HG03139 (cell line): Measurements from ENCODE around the gene NEK11.
"Not testable (repeated sequence)": the region's sequence is repeated elsewhere in the genome, so short reads cannot be mapped to it uniquely, and the experiment has no call there.

Source experiments
- ATAC-seq: cut with Tn5 transposase; IDR thresholded peaks from one replicate; pipeline ENCODE4 v1.9.1; 2021; ENCODE audit not compliant: unreplicated experiment

Gene NEK11

DNA sequence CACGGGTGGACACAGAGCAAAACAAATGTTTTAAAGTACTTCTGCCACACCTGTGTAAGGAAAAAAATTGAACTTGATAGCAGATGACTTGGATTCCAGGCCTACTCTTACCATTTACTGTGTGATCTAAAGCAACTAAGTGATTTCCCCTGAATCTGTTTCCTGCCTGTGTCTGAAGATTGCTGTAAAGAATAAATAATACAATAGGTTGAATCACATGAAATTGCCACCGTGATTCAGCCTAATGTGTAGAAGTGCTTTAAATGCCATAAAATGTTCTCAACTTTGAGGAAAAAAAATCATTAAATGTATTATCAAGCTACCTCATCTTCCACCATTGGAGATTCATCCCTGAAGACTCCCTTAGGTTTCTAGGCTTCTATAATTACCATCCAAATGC lies 327.3 kb downstream of the NEK11 start:
- no peak for ATAC-seq

- no peak for ATAC-seq
These were observed 329.4 kb downstream of the NEK11 start for GRCh38 chr3:131356006-131356595.

DNA sequence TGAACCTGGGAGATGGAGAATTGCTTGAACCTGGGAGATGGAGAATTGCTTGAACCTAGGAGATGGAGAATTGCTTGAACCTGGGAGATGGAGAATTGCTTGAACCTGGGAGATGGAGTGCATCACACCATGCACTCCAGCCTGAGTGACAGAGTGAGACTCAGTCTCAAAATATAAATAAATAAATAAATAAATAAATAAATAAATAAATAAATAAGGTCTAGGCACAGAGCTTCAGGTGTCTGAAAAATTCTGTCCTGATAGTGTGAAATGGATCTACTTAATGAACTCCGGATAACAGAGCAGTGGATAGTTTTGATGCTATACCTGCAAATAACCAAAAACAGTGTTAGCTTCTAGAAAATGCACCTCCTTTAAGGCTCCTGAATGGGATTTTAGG lies 330.6 kb downstream of the NEK11 start:
- ATAC-seq: no peak

DNA sequence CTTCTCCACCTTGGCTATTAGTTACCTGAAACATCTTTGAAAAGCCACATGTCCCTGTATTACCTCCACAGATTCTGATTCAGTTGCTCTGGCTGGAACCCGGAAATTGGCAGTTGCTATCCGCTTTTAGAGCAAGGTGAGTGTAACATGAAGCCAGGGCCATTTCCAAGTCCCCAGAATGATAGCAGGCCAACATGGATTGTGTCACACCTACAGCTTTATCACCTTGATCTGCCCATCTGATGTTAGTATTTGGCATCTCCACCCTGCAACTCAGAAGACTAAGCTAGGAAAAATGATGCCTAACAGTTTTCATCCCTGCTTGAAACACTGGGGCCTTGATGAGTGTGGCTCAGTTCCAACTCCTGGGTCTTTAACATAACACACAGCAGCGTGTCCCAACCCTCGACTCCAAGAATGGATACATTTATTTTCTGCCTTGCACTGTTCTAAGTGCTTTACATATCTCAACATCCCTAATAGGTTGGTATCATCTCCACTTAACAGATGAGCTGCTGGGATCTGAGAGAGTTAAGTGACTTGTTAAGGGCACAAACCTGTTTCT lies 333.6 kb downstream of the NEK11 start:
- ATAC-seq: no peak

GRCh38 chr3:131361066-131361463 lies 334.4 kb downstream of the NEK11 start:
- not testable (repeated sequence) for ATAC-seq

DNA sequence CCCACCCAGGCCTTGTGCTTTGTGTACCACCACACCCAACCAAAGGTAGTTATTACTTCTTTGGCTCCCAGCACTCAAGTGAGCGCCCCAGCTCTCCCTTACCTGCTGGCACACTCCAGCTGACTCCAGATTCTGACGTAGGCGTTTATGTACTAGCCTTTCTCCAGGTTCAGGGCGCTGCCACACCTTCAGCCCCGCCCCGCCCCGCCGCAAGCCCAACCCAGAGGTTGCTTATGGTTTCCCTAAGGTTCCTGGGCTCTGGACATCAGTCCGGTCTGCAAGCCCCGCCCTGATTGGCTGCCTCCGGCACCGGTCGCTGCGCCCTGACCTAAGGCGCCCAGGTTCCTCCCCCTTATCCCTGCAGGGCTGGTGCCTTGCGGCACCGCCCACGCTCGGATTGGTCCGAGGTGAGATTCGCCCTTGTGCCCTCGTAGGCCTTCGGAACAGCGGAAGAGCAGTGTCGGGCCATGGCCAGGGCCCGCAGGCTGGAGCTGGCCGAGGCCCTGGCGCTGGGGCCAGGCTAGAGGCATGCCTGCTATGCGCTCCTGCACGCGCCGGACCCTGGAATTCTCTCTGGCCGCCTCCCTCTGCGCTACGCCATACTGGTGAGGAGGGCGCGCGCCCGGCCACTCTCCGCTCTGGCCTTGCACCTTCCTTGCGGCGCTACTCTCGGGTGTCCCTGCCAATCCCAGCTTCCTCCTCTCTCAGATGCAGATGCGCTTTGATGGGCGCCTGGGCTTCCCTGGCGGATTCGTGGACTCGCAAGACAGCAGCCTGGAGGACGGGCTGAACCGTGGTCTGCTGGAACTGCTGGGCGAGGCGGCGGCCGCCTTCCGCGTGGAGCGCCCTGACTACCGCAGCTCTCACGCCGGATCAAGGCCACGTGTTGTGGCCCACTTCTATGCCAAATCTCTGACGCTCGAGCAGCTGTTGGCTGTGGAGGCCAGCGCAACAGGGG lies 335.1 kb downstream of the NEK11 start:
- ATAC-seq: peak; percentile 94

GRCh38 chr3:131363275-131363674 lies 336.6 kb downstream of the NEK11 start:
- ATAC-seq: no peak

DNA sequence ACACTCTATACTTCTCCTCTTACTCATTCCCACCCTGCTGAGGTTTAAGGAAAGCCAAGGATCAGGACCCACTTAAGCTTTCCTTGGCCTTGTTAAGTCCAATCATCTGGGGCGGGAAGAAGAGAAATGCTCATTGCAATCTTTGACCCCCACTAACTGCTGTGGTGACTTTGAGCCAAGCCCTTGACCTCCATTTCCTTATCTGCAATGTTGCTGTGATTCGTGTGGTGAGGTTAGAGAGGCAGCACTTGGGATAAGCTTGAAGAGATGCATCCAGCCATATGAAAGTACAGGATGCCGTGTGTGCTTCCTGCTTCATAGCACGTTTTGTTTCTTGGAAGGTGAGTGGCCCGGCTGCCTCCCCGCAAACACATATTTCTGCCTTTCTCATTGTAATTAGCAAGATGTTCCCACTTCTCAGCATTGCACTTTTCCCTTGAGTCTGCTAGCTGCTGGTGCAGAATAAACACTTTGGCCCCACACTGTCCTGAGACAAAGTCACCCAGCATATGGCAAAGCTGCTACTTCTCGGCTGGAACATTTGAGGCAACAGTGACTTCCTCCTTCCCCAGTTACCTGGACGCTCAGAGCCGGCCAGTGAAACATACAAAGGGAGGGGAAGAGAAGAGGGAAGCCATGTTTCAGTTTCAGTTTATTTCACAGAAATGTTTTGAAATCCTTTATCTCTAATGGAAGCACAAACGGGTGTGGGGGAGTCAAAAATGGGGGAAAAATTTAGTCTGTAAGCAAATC lies 344.4 kb downstream of the NEK11 start:
- no peak for ATAC-seq

DNA sequence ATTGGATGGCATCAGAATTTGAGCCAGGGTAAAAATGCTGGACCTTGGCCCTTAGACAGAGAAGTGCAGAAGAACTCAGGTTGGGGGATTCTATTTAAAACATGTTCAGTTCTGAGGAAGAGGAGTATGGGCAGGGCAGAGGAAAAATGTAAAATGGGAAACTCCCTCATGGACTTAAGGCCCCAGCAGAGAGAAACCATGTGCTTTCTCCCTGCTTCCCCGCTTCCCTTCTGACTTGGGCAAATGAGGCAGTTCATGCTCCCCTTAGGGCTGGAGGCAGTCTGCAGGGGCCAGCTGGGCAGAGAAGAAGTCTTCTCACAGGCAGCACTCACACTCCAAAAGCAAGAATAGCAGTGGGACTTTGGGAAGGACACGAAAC lies 345.0 kb downstream of the NEK11 start:
- ATAC-seq: no peak

DNA sequence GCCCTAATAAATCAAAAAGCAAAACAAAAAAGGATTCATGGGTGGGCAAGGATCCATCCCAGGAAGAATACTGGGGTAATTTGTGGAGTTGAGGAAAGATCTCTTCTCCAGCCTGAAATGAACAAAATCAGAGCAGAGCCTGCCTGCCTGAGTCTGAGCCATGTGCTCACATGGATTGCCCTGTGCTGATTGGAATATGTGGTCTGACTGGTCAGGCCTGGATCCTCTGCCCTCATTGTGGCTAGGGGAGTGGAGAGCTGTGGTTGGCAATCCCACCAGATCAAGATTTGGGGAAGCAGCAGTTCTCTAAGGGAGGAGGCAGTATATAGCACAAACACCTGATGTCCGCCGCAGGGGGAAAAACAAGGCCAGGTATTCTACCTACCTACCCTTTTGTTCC lies 348.1 kb downstream of the NEK11 start:
- no peak for ATAC-seq

DNA sequence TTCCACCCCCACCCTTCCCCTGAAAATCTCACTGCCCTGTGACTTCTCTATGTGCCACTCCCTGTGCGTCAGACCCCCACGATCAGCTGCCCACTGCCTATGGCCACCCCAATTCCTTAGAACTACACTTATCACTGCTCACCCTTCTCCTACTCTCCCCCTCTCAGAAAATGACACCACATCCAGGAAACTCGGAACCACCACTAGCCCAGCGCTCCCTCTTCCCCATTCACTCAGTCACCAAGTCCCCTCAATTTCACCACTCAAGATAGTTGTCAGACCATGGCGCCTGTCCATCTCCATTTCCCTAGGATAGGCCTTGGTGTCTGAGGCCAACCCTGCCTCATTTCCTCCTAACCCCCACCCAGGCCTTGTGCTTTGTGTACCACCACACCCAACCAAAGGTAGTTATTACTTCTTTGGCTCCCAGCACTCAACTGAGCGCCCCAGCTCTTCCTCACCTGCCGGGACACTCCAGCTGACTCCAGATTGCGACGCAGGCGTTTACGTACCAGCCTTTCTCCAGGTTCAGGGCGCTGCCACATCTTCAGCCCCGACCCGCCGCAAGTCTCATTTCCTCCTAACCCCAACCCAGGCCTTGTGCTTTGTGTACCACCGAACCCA lies 354.3 kb downstream of the NEK11 start:
- ATAC-seq: peak; percentile 0

- peak; percentile 99 for ATAC-seq
These were observed 355.0 kb downstream of the NEK11 start, which contains the start of gene NUDT16 for GRCh38 chr3:131381445-131382291. Gene NUDT16, plus strand, starts transcription at chr3:131381774. Its CDS starts 31 bp downstream, at chr3:131381805.

DNA sequence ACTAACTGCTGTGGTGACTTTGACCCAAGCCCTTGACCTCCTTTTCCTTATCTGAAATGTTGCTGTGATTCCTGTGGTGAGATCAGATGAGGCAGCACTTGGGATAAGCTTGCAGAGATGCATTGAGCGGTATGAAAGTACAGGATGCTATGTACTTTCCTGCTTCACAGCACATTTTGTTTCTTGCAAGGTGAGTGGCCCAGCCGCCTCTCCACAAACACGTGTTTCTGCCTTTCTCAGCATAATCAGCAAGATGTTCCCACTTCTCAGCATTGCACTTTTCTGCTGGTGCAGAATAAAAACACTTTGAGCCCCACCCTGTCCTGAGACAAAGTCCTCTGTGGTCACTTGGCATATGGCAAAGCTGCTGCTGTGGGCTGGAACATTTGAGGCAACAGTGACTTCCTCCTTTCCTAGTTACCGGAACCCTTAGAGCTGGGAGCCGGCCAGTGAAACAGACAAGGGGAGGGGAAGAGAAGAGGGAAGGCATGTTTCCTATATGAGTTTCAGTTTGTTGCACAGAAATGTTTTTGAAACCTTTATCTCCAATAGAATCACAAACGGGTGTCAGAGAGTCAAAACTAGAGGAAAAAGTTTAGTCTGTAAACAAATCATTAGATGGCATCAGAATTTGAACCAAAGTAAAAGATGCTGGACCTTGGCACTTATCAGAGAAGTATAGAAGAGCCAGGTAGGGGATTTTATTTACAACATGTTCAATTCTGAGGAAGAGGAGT lies 359.9 kb downstream of the NEK11 start:
- ATAC-seq: no peak

- no peak for ATAC-seq
These were observed 361.3 kb downstream of the NEK11 start for GRCh38 chr3:131387796-131388489.

DNA sequence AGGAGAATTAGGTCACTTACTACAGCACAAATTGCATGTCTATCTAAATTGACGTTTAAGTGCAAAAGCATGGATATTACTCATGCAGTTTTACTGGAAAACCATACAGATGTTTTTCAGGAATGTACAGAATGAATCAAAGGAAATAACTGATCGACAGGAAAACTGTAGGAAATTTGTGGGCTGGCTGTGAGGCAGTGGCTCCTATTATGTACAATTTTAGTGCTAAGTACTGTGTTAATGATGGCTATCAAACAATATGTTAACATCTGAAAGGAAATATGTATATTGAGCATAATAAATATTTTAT lies 361.8 kb downstream of the NEK11 start:
- ATAC-seq: no peak

DNA sequence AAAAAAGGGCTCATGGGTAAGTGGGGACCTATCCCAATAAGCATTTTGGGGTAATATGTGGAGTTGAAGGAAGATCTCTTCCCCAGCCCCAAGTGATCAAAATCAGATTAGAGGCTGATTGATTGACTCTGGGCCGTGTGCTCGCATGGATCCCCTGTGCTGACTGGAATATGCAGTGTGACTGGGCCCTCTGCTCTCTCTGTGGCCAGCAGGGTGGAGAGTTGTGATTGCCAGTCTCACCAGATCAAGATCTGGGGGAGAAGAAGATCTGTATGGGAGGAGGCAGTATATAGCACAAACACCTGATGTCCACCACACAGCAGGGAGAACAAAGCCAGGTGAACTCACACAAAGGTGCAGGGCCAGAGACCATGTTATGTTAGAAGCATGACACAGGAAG lies 363.7 kb downstream of the NEK11 start:
- no peak for ATAC-seq

GRCh38 chr3:131393051-131393450 lies 366.4 kb downstream of the NEK11 start:
- no peak for ATAC-seq

DNA sequence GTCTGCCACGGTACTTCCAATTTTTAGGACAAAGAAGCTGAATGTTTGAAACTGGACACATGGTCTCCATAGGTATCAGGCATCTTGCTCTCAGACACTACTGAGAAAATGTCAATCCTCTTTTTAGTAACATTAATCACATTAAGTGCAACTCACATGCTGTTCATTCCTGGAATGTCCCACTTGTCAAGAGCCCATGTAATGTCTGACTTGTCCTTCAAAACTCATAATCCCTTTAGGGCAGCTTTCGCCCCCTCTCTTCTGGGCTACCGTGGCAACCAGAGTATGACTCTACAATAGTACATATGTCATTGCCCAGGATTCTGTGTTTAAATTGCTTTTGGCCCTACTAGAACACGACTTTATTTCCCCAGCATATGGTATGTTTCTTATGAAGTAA lies 367.2 kb downstream of the NEK11 start:
- ATAC-seq: no peak

GRCh38 chr3:131394400-131394799 lies 367.7 kb downstream of the NEK11 start:
- ATAC-seq: no peak
